SHP77 treated with DMSO at 0.1 percent for 48 hours (cell line): Measurements from ENCODE around the gene GON4L.
"Not testable (repeated sequence)": the region's sequence is repeated elsewhere in the genome, so short reads cannot be mapped to it uniquely, and the experiment has no call there.

ENCODE experiments used
- DNase-seq: peaks from one replicate; lab custom pipeline; 2025; lab: John Stamatoyannopoulos, UW

Gene GON4L

DNA sequence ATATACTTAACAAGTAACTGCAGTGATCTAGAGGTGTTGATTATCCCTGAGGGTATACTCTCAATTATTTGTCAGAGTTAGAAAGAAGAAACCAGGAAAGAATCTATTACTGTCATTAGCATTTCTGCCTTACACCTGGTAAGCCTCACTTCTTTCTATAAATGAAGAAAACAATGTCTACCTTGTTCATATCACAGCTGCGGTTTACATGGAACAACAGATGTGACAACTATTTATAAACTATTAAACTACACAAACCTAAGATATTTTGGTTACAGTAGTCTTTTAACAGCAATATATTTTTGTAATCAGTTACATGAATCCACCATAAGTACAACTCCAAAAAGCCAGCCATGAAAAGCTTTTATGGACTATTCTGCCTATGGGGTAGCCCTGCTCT lies 40.7 kb downstream of the GON4L start:
- no peak for DNase-seq

DNA sequence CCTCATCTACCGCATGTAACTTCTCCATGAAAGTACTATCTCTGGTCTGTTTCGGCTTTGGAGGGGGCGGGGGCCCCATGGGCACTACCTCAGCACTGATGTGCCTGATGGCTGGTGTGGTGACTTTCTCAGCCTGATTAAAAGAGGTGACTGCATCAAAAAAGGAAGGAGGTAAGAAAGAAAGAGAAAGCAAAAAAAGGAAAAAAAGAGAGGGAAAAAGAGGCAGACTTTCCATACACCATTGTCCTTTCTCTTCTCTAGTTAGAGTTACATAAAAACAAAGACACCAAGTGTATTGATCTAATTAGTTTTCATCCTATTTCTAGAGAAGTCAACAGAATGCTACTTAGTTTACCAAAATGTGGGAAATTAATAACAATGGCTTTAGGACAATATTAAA lies 43.3 kb downstream of the GON4L start:
- no peak for DNase-seq

DNA sequence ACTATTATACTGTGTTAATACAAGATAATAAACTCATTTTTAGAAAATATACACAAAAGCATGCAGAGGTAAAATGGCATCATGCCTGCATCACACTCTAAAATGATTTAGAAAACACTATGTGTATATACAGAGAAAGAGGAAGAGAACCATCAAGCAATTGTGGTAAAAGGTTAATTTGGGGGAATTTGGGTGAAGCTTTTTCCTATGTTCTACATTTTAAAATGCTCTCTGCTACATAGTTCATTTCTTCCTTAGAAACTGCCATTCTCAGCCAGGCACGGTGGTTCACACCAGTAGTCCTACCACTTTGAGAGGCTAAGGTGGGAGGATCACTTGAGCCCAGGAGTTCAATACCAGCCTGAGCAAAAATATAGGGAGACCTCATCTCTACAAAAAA lies 44.1 kb downstream of the GON4L start:
- no peak for DNase-seq

DNA sequence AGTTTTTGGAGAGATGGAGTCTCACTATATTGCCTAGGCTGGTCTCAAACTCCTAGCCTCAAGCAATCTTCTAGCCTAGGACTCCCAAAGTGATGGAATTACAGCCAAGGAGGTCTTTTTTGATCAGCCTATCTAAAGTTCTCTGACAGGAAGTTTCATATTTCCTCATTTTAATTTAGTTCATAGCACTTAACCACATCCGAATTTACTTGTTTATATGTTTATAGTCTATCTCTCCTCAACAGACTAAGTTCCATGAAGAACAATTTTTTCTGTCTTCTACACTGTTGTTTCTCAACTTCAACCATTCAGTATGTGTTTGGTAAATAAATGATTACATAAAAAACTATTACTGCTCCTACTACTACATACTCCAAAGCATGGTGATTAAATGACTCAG lies 47.9 kb downstream of the GON4L start:
- DNase-seq: no peak

DNA sequence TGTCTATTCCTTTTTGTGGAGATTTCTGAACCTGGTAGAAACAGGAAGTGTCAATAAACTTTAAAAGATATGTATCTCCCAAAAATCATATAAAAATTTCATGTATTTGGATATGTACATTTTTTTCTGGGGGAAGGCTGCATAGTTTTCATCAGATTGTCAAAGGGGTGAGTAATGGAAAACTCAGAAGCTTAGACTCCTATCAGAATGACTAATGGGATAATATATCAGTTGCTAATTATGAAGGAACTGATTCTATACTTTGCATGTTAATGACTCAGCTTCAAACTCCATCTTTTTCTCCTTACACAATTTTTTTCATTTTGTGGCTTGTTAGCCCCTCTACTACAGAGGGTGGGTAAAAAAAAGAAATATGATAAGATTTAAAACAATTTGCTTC lies 55.9 kb downstream of the GON4L start:
- no peak for DNase-seq

DNA sequence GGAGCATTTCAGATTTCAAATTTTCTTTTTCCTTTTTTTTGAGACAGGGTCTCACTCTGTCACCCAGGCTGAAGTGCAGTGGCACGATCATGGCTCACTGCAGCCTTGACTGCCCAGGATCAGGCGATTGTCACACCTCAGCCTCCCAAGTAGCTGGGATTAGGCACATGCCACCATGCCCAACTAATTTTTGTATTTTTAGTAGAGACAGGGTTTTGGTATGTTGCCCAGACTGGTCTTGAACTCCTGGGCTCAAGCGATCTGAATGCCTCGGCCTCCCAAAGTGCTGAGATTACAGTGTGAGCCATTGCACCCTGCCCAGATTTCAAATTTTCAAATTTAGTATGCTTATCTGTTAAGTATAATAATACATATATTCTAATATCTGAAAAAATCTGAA lies 61.4 kb downstream of the GON4L start:
- DNase-seq: not testable (repeated sequence)

DNA sequence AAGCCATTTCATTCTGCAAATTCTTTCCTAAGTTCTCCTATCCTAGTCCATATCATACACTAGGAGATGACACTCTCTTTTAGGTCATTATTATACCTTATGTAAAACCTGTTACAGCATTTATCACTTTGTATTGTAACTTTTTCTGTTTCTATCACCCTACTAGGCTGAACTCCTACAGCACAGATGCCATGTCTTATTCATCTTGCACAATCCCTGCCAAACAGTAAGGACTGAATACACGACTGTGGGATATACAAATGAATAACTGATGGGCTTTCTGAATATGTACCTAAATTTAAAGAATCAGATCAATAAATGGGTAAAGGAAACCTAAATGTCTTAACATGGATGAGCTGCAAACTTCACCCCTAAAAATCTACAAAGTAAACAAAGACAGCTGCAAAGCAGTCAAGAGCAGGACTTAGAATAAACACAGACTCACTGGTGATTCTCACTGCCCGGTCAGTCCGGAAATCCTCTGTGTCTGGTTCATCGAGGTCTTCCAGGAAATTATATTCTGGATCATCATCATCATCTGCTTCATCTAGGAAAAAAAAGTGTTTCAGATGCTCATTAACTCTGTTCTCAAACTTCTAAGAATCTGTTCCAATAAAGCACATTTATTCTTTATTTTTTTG lies 62.3 kb downstream of the GON4L start:
- DNase-seq: peak; percentile 77

DNA sequence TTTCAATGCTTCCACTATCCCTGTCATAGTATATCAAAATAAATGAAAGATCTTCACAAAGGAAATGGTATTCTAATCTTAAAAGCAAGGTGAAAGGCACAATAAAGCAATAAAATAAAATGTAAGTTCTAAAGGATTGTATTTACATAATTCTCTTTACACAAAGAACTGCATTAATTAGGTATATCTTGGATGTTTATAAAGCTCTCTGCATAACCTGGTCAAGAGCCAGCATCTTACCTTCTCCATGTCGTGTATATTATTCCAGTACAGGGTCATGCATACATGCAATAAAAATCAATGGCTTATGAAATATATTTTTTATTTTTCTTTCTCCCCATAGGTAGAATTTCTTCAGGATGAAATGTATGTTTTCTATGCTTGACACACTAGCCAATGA lies 63.8 kb downstream of the GON4L start:
- DNase-seq: no peak

DNA sequence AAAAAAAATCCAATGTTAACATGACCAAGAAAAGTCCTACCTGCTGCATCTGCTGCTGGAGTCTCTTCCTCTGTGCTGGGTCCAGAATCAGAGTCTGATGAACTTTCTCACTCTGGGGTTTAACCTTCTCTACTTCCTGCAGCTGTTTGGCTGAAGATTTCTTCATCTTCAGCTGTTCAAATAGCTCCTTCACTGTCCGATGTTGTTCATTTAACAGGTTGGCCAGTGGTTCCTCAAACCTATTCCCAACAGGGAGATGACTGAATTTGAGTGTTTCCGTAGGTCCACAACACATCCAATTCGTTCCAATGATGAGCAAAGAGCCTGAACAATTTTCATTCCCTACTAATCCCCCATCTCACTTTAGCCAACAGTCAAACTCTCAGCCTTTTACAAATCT lies 79.4 kb downstream of the GON4L start:
- DNase-seq: no peak

DNA sequence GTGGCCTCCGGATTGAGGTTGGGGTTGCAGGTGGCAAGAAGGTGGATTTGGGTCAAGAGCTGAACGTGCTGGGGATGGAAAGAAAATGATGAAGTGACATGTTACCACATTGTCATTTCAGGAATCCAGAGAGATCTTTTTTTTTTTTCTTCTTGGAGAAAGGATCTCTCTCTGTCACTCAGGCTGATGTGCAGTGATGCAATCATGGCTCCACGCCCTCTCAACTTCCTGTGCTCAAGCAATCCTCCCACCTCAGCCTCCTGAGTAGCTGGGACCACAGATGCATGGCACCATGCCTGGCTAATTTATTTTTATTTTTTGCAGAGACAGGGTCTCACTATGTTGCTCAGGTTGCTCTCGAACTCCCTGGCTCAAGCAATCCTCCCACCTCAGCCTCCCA lies 80.6 kb downstream of the GON4L start:
- DNase-seq: no peak

DNA sequence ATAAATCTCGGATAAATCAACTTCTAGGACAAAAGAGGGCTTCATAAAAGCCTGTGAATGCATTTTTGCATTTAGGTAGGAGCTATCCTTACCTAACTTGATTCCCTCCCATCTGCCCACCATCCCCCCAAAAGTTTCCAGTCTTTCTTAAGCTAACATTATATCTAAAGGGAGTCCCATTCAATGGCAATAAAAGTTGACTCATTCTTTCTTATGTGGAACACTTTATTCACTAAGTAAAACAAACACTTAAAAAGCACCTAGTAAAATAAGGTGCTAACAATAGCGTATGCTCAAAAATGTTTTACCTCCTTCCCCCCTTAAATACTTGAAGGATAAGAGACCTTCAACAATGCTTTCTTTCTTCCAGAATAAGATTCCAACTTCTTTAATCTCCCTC lies 83.8 kb downstream of the GON4L start:
- no peak for DNase-seq

DNA sequence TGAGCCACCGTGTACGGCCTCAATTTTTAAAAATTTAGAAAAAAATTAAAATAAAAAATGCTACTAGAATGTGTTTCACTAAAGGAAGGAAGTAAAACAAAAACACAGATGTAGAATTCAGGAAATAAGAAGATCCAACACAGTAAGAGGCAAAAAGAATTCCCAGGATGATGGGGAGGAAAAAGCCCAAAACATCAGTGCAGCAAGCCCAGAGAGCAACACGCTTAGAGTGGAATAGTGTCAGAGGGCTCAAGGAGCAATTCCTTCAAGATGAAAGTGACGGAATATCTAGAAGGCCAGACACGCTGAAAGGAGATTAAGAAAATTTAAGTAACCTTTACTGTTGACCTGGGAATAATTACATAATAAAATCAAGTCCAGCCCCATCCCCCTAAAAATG lies 87.8 kb downstream of the GON4L start:
- no peak for DNase-seq

DNA sequence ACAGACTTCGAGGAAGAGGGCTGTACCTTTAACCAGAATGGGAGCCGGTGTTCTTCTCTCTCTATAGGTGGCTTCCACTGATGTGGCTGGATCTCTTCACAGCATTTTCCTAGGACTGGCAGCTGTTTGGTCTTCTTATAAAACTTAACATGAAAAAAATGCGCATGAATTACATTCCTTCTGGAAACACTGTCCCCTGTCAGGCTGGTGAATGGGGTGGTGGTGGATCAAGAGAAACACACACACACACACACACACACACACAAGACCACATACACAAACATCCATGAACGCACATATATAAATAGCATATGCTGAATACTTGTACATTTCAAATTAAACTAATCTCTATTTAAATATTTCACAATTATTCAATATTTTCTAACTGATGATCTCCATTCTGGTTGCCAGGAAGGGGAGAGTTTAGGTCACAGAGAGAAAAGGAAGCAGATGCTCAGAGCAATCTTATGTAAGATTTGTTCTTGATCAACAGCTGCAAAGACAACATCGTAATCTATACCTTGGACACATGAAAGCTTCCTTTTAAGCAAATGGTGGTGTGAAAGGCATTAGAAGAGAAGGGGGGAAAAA lies 89.5 kb downstream of the GON4L start:
- DNase-seq: not testable (repeated sequence)

DNA sequence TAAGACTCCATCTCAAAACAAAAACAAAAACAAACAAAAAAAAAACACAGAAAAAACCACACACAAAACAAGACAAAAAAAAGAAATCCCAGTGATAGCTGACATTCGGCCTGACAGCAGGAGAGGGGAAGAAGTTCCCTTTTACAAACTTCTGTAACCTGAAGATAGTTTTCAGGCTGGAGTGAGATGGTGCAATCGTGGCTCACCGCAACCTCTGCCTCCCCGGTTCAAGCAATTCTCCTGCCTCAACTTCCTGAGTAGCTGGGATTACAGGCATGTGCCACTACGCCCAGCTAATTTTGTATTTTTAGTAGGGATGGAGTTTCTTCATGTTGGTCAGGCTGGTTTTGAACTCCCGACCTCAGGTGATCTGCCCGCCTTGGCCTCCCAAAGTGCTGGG lies 93.0 kb downstream of the GON4L start:
- DNase-seq: not testable (repeated sequence)

DNA sequence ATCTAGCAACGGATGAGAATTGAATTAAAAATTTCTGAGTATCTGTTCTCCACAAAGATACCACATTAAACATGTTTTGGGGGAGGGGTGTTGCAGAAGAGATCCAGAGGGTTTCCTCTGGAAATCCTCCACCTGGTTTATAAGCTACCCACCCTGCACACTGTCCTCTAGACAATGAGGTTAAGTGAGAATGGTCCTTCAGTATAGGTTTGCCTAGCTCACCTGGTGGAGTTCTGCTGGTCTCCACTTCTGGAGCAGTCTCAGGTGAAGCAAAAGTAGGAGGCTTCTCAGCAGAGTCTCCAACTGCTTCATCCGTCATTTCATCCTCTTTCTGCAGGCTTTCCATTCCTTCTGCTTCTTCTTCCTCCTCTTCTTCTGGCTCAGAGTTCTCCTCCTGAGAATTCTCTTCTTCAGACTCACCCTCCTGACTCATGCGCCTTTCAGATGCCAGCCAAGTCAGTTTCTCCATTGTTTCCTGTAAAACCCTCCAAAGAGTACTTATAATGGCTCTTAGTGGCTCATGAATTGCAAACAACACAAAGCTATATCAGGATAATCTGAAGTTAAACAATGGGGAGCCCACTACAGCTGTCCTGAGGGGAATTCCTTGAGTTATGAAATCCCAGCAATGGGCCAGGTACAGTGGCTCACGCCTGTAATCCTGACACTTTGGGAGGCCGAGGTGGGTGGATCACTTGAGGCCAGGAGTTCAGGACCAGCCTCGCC lies 93.8 kb downstream of the GON4L start:
- not testable (repeated sequence) for DNase-seq

DNA sequence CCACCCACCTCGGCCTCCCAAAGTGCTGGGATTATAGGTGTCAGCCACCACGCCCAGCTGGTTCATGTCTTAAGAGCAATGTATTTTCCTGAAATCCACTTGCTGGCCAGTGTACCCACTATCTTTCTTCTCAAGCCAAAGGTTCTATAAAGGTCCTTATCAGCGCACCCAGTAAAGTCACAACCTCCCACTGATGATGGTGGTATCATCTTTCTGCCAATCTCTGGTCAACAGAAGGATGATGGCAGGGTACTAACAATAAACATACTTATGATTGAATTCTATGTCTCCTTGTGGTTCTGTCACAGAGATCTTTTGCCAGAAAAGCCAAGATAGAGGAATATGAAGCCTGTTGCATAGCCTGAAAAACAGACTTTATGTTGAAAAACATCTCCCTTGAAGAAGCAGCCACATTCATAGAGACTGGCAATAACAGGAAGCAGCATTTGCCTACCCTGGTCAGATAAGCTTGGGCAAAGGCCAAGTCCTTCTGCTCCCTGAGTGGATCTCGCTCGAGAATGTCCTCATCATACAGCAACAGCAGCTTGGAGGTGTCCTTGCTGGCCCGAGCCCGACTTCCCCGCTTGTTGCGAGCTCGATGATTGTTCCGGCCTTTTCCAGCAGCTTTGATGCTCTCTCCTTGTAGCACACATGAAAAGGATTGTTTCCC lies 95.1 kb downstream of the GON4L start:
- no peak for DNase-seq

DNA sequence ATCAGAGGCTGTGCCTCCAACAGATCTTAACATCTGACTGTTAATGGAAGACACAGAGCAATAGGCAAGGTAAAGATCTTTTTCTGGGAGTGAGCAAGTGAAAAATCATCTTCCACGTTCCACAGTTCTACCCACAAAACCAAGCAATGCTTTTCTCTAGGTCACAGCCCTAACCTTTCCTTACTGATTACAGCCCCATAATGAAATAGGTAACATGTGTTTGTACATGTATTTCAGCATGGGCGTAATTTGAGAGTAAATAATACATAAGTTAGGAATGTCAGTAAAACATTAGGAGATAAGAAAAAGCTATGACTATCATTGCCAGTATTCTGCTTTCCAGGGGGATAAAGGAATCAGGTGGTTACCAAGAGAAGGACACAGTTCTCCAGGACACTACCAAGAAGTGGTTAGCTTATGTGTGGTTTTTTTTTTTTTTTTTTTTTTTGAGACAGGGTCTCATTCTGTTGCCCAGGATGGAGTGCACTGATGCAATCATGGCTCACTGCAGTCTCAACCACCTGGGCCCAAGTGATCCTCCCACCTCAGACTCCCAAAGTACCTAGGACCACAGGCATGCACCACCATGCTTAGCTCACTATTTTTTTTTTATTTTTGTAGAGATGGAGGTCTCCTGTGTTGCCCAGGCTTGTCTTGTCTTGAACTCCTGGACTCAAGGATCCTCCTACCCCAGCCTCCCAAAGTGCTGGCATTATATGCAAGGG lies 96.1 kb downstream of the GON4L start:
- DNase-seq: no peak

DNA sequence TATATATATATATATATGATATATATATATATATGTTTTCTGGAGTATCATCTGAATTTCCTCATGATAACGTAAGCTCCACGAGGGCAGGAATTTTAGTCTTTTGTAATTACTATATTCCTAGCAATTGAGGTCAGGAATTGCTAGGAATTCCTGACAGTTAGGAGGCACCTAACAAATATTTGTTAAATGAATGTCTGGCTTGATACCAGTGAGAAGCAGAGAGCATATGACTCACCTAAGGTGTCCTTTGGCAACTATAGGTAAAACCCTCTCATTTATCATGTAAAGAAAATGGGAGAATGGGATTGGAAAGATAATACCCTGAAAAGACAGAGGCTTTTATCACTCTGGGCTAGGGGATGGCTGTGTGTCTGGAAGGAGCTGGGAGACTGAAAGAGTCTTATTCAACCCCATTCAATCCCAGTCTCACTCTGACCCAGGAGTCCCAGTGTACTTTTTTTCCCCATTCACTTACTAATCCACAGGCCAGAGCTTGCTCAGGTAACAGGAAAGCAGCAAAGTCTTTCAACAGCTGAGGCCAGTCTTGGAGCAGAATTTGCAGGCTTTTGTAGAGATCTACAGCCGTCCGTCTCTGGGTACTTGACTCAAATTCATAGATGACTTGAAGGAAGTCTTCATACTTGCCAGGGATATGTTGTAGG lies 96.9 kb downstream of the GON4L start:
- DNase-seq: no peak

DNA sequence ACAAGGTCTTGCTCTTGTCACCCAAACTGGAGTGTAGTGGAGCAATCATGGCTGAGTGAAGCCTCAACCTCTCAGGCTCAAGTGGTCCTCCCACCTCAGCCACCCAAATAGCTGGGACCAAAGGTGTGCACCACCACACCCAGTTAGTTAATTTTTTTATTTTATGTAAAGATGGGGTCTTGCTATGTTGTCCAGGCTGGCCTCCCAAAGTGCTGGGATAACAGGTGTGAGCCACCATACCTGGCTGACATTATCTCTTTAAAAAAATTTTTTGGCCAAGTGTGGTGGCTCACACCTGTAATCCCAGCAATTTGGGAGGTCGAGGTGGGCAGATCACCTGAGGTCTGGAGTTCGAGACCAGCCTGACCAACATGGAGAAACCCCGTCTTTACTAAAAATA lies 98.0 kb downstream of the GON4L start:
- not testable (repeated sequence) for DNase-seq

DNA sequence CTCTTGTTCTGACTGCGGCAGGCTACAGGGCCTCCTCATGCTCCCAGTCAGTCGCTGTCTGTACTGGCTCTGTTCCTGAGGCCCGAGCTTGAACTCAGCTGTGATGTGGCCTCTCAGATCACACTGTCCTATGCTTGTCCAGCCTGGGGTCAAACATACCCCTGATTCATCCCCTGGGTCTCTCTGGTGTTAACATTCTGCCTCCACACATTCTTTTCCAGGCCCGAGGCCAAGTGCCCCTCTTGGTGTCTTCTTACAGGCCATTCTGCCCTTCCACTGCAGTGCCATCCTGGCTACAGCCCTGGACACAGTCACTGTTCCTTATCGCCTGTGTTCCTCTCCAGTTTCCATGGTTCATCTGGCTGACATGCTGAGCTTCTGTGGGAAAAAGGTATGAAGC lies 108.9 kb downstream of the GON4L start:
- not testable (repeated sequence) for DNase-seq

DNA sequence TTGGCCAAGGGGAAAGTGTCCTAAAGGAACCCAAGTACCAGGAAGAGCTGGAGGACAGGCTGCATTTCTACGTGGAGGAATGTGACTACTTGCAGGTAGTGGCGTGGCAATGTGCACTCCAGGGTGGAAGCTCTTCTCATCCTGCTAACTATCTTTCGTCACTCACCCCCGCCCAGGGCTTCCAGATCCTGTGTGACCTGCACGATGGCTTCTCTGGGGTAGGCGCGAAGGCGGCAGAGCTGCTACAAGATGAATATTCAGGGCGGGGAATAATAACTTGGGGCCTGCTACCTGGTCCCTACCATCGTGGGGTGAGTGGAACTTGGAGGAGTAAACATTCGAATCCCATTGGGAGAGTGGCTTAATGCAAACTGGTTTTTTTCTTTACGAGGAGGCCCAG lies 109.4 kb downstream of the GON4L start:
- DNase-seq: not testable (repeated sequence)
